Panc1 (cell line): ENCODE results near the gene PDZK1IP1. TPM values are rescaled to one million over a fixed set of nuclear protein-coding genes. Genes with fewer than 3 reads are reported as not detected.

Experiments used
- ATAC-seq: fragments of 200-7000 bp; cut with Tn5 transposase; 2 replicates; pipeline ENCODE4 v1.9.1; 2020; ENCODE audit warnings: mild to moderate bottlenecking, moderate library complexity
- BruUV-seq: library from RNA; stranded (reverse); fragments of 400-500 nt; replicated peaks from 2 replicates; lab custom pipeline; 2021; lab: Mats Ljungman, UMichigan
- CTCF ChIA-PET: fragments of 300-600 bp; sonication (Branson Sonifier 250); formaldehyde crosslinking; loops from one replicate; lab custom pipeline; 2022; ENCODE audit warnings: antibody characterized with exemption; lab: Charles Lee
- POLR2A ChIA-PET: fragments of 300-600 bp; sonication (Branson Sonifier 250); formaldehyde crosslinking; loops from one replicate; lab custom pipeline; 2022; ENCODE audit warnings: antibody characterized with exemption; lab: Charles Lee
- DNase-seq: peaks from one replicate; pipeline ENCODE4 v3.0.0-alpha.2; 2010; ENCODE audit warnings: low read depth, low spot score
- H3K27ac ChIP-seq: 2 replicates; pipeline ENCODE4 v1.5.1; 2011; ENCODE audit warnings: mild to moderate bottlenecking, low read length, inconsistent platforms
- H3K27me3 ChIP-seq: fragments of 200-500 bp; sonication (Bioruptor generic); 2 replicates; pipeline ENCODE4 v1.6.0; 2014; ENCODE audit warnings: low read length, inconsistent platforms; ENCODE audit not compliant: control insufficient read depth, insufficient read depth
- H3K36me3 ChIP-seq: fragments of 200-500 bp; sonication (Bioruptor generic); 2 replicates; pipeline ENCODE4 v1.5.1; 2014; ENCODE audit warnings: inconsistent platforms, mild to moderate bottlenecking, low read length, moderate library complexity; ENCODE audit not compliant: control insufficient read depth, insufficient read depth
- H3K4me1 ChIP-seq: 2 replicates; pipeline ENCODE4 v1.5.1; 2011; ENCODE audit warnings: inconsistent platforms, mild to moderate bottlenecking, low read length, moderate library complexity; ENCODE audit not compliant: control insufficient read depth, insufficient read depth
- H3K4me3 ChIP-seq, 2 experiments: 2 replicates each; pipeline ENCODE4 v1.5.1; 2011 to 2012; ENCODE audit warnings: low read depth in 2 of 2, low read length in 2 of 2, mild to moderate bottlenecking in 2 of 2, inconsistent platforms in 1 of 2, moderate library complexity in 1 of 2
- H3K9me3 ChIP-seq: fragments of 200-500 bp; sonication (Bioruptor generic); 2 replicates; pipeline ENCODE4 v1.5.1; 2014; ENCODE audit warnings: low read depth, mild to moderate bottlenecking, inconsistent platforms, low read length, moderate library complexity; ENCODE audit not compliant: control insufficient read depth, insufficient read depth
- CTCF ChIP-seq: fragments of 450-650 bp; IDR thresholded peaks from 2 replicates; pipeline ENCODE4 v1.5.1; 2017; ENCODE audit warnings: mild to moderate bottlenecking
- POLR2AphosphoS5 ChIP-seq: IDR thresholded peaks from 2 replicates; pipeline ENCODE4 v1.6.1; 2012; ENCODE audit warnings: mild to moderate bottlenecking, low read depth, low read length, moderate library complexity
- REST ChIP-seq, 2 experiments: IDR thresholded peaks; 2 replicates each; pipeline ENCODE4 v1.6.1; 2011 to 2012; ENCODE audit warnings: low read depth in 2 of 2, control low read depth in 1 of 2, low read length in 1 of 2, mild to moderate bottlenecking in 1 of 2, moderate library complexity in 1 of 2; ENCODE audit not compliant: insufficient read depth in 1 of 2
- SIN3A ChIP-seq: IDR thresholded peaks from 2 replicates; pipeline ENCODE4 v1.6.1; 2012; ENCODE audit warnings: low read depth, mild to moderate bottlenecking, low read length, moderate library complexity, borderline replicate concordance; ENCODE audit not compliant: insufficient read depth
- TCF7L2 ChIP-seq: IDR thresholded peaks from 2 replicates; pipeline ENCODE4 v1.6.1; 2011; ENCODE audit warnings: mild to moderate bottlenecking, low read depth, low read length, inconsistent platforms
- in situ Hi-C: cut with HindIII; loops from 2 replicates; pipeline ENCODE4 v1.10.0; 2016; ENCODE audit warnings: low sequenced_read_pairs, low pct_unique_long_range_greater_than_20kb
- intact Hi-C: fragments of 100-400 bp; cut with micrococcal nuclease; formaldehyde crosslinking; loops from one replicate; pipeline ENCODE4 v1.10.0; 2022; ENCODE audit not compliant: unreplicated experiment
- total RNA-seq: library from RNA; stranded (reverse); gene quantifications from one replicate; pipeline ENCODE4 v1.2.1, GENCODE V29; 2021; ENCODE audit not compliant: unreplicated experiment

PDZK1IP1 gene
- total RNA-seq, 1 experiment from 2014 or later, result not detected

GRCh38 chr1:47188791-47189785 is 748 bp downstream of the PDZK1IP1 start:
- in situ Hi-C loops (no loop called here), intact Hi-C loops (no loop called here)
- ChIA-PET CTCF (interaction anchor here (1.2 kb wide), 1 partner anchor 10 kb away, joined by 3 read pairs; no protein-coding TSS in a partner anchor), POLR2A (no interaction called here)
- H3K4me1 ChIP-seq, result no peaks in the 10 kb centered on the region
- no peaks in the 10 kb centered on the region for H3K27me3 ChIP-seq
- no peak overlapping the region for H3K27ac ChIP-seq
- ATAC-seq (no peak), DNase-seq (no peak)
- no peak overlapping the region for H3K4me3 ChIP-seq
- TF ChIP-seq REST (IDR thresholded peaks at IDR 0.05; ENCODE audit: insufficient read depth in 1 of 2, low read depth in 2 of 2, low read length in 1 of 2) (no peak), SIN3A (no peak), CTCF (no peak), TCF7L2 (no peak), POLR2AphosphoS5 (no peak)
- BruUV-seq, result no TSS peak
- no peaks in the 10 kb centered on the region for H3K9me3 ChIP-seq
- no peaks in the 10 kb centered on the region for H3K36me3 ChIP-seq

GRCh38 chr1:47187926-47188250 is 1.9 kb downstream of the PDZK1IP1 start:
- ATAC-seq (no peak), DNase-seq (no peak)
- Histone ChIP-seq H3K9me3 (no peaks in the 10 kb centered on the region), H3K4me1 (no peaks in the 10 kb centered on the region), H3K27ac (no peak overlapping the region), H3K36me3 (no peaks in the 10 kb centered on the region), H3K27me3 (no peaks in the 10 kb centered on the region), H3K4me3 (no peak overlapping the region)
- TF ChIP-seq REST (IDR thresholded peaks at IDR 0.05; ENCODE audit: insufficient read depth in 1 of 2, low read depth in 2 of 2, low read length in 1 of 2) (no peak), TCF7L2 (no peak), CTCF (no peak), SIN3A (no peak), POLR2AphosphoS5 (no peak)
- CTCF ChIA-PET, result no interaction called here
- BruUV-seq, result no TSS peak
- in situ Hi-C loops (no loop called here), intact Hi-C loops (no loop called here)
- POLR2A ChIA-PET, result interaction anchor here (0.5 to 0.6 kb wide), 2 partner anchors 17 to 68 kb away, joined by 3 to 8 read pairs; no protein-coding TSS in a partner anchor
